ENCODE measurements around the gene PHF12.

- TF ChIP-seq POLR2AphosphoS5 (IDR thresholded peaks at IDR 0.05) (no peak), CTCF (IDR thresholded peaks at IDR 0.05) (no peak)
Measured at GRCh38 chr17:28895794-28896447, 55.4 kb downstream of the PHF12 start.
